Thoracic aorta (tissue), 2 donors: Measurements from ENCODE around the gene TRIM34. TPM values are rescaled to one million over a fixed set of nuclear protein-coding genes. Genes with fewer than 3 reads are reported as not detected.
A peak's percentile ranks its signal among the peaks of the same experiment; 100 is the strongest.

ENCODE experiments used
- ATAC-seq: fragments of 150-250 bp; one replicate; pipeline ENCODE4 v1.8.0; 2017; ENCODE audit warnings: low read depth; ENCODE audit not compliant: insufficient number of reproducible peaks, low FRiP score
- DNase-seq: peaks from one replicate; pipeline ENCODE4 v3.0.0-alpha.2; 2020; ENCODE audit warnings: low spot score
- H3K27ac ChIP-seq, 2 donors: fragments of 200-600 bp; sonication (generic); 1 replicate in 1 of 2; 2 replicates in 1 of 2; pipeline ENCODE4 v1.5.1; 2016; ENCODE audit warnings: mild to moderate bottlenecking in 2 of 2, moderate library complexity in 2 of 2
- H3K27me3 ChIP-seq: fragments of 200-600 bp; sonication (generic); replicated peaks from 2 replicates; pipeline ENCODE4 v1.6.0; 2016; ENCODE audit warnings: mild to moderate bottlenecking; ENCODE audit not compliant: insufficient read depth
- H3K36me3 ChIP-seq: fragments of 200-600 bp; sonication (generic); one replicate; pipeline ENCODE4 v1.5.1; 2016
- H3K4me1 ChIP-seq, 2 donors: fragments of 200-600 bp; sonication (generic); 1 replicate in 1 of 2; 2 replicates in 1 of 2; pipeline versions ENCODE4 v1.5.1 to v1.6.0; 2016; ENCODE audit warnings: low read depth in 2 of 2, mild to moderate bottlenecking in 1 of 2; ENCODE audit not compliant: control insufficient read depth in 1 of 2
- H3K4me3 ChIP-seq: fragments of 200-600 bp; sonication (generic); 2 replicates; pipeline ENCODE4 v1.5.1; 2016; ENCODE audit warnings: mild to moderate bottlenecking
- H3K9me3 ChIP-seq: fragments of 200-600 bp; sonication (generic); 2 replicates; pipeline ENCODE4 v1.5.1; 2016
- CTCF ChIP-seq: fragments of 200-600 bp; sonication (generic); IDR thresholded peaks from one replicate; pipeline ENCODE4 v1.5.1; 2019; ENCODE audit warnings: antibody characterized with exemption
- total RNA-seq, 2 donors: library from RNA; depleted of rRNA; stranded (reverse); fragments of >200 nt; gene quantifications; one replicate each; pipeline versions ENCODE4 v1.1.0 to v1.2.3, GENCODE V29; 2016

Gene TRIM34
- total RNA-seq, 2 donors from 2014 or later: 6.9 to 7.7 TPM

GRCh38 chr11:5622802-5623201 is 2.0 kb upstream of the TRIM34 start:
- Histone ChIP-seq H3K9me3 (no peaks in the 10 kb centered on the region), H3K4me3 (no peak overlapping the region), H3K4me1 (peaks cover 28 to 37% of the 10 kb centered on the region in 2 donors), H3K36me3 (no peaks in the 10 kb centered on the region), H3K27ac (no peak overlapping the region), H3K27me3 (no peaks in the 10 kb centered on the region)
- ATAC-seq (no peak), DNase-seq (no peak)
- no peak for TF ChIP-seq CTCF

GRCh38 chr11:5625281-5625680 is 480 bp downstream of the TRIM34 start:
- peak overlapping the region; percentile 35 to 61 for H3K27ac ChIP-seq
- TF ChIP-seq CTCF: no peak
- no peaks in the 10 kb centered on the region for H3K9me3 ChIP-seq
- no peaks in the 10 kb centered on the region for H3K27me3 ChIP-seq
- ATAC-seq (no peak), DNase-seq (no peak)
- H3K4me1 ChIP-seq: peaks cover 28 to 35% of the 10 kb centered on the region in 2 donors
- H3K4me3 ChIP-seq: peak overlapping the region; percentile 89
- no peaks in the 10 kb centered on the region for H3K36me3 ChIP-seq

- Histone ChIP-seq H3K9me3 (no peaks in the 10 kb centered on the region), H3K27me3 (no peaks in the 10 kb centered on the region), H3K27ac (no peak overlapping the region), H3K4me1 (peaks cover 21 to 26% of the 10 kb centered on the region in 2 donors), H3K36me3 (no peaks in the 10 kb centered on the region), H3K4me3 (no peak overlapping the region)
- ATAC-seq (no peak), DNase-seq (no peak)
- TF ChIP-seq CTCF: no peak
Observed at GRCh38 chr11:5626196-5626595, 1.4 kb downstream of the TRIM34 start.

- no peak for DNase-seq
- Histone ChIP-seq H3K27ac (no peak overlapping the region), H3K9me3 (no peaks in the 10 kb centered on the region), H3K4me1 (peaks cover 0 to 2% of the 10 kb centered on the region in 2 donors), H3K4me3 (no peak overlapping the region), H3K27me3 (no peaks in the 10 kb centered on the region), H3K36me3 (peaks cover 6% of the 10 kb centered on the region)
- TF ChIP-seq CTCF: no peak
- ATAC-seq: no peak
Observed at GRCh38 chr11:5631417-5631816, 6.6 kb downstream of the TRIM34 start.

- ATAC-seq: no peak
- no peaks in the 10 kb centered on the region for H3K9me3 ChIP-seq
- no peaks in the 10 kb centered on the region for H3K4me1 ChIP-seq
- no peak for DNase-seq
- H3K4me3 ChIP-seq: no peak overlapping the region
- no peaks in the 10 kb centered on the region for H3K27me3 ChIP-seq
- peaks cover 6% of the 10 kb centered on the region for H3K36me3 ChIP-seq
- no peak for TF ChIP-seq CTCF
- no peak overlapping the region for H3K27ac ChIP-seq
Observed at GRCh38 chr11:5631969-5632635, 7.3 kb downstream of the TRIM34 start.
